B cell (primary cell): ENCODE results near the gene NDUFS6. TPM values are rescaled to one million over a fixed set of nuclear protein-coding genes. Genes with fewer than 3 reads are reported as not detected.

ENCODE experiments used
- ATAC-seq: fragments of 200-7000 bp; cut with Tn5 transposase; one replicate; pipeline ENCODE4 v1.10.0; 2021; ENCODE audit warnings: low read depth, mild to moderate bottlenecking, moderate number of reproducible peaks, moderate library complexity
- CTCF ChIA-PET: fragments of 350-600 bp; sonication (Branson Sonifier 250); formaldehyde crosslinking; loops from one replicate; lab custom pipeline; 2021; ENCODE audit warnings: antibody characterized with exemption, inconsistent platforms; lab: Charles Lee
- POLR2A ChIA-PET: fragments of 350-600 bp; sonication (Branson Sonifier 250); formaldehyde crosslinking; loops from one replicate; lab custom pipeline; 2021; ENCODE audit warnings: antibody characterized with exemption; lab: Charles Lee
- DNase-seq: peaks from one replicate; pipeline ENCODE4 v3.0.0; 2013
- H2AFZ ChIP-seq: 2 replicates; pipeline ENCODE4 v1.6.1; 2012; ENCODE audit warnings: mild to moderate bottlenecking, low read depth, low read length; ENCODE audit not compliant: insufficient read depth, poor library complexity, severe bottlenecking
- H3K27ac ChIP-seq, 2 donors: 1 replicate in 1 of 2; 2 replicates in 1 of 2; pipeline ENCODE4 v1.5.1; 2012 to 2013; ENCODE audit warnings: low read length in 2 of 2, mild to moderate bottlenecking in 2 of 2, moderate library complexity in 1 of 2
- H3K27me3 ChIP-seq, 4 experiments: fragments of 200-600 bp in 1 of 4; sonication (generic) in 1 of 4; replicated peaks in 1 of 4; 1 replicate in 2 of 4; 2 replicates in 2 of 4; pipeline versions ENCODE4 v1.6.1 to v1.7.0; 2013 to 2016; ENCODE audit warnings: low read length in 3 of 4, mild to moderate bottlenecking in 2 of 4, mixed read lengths in 1 of 4, moderate library complexity in 1 of 4; ENCODE audit not compliant: insufficient read depth in 4 of 4, control insufficient read depth in 3 of 4; ENCODE audit errors: control extremely low read depth in 1 of 4
- H3K36me3 ChIP-seq, 2 experiments: replicated peaks in 1 of 2; 1 replicate in 1 of 2; 2 replicates in 1 of 2; pipeline versions ENCODE4 v1.6.1 to v1.7.1; 2013; ENCODE audit warnings: low read length in 1 of 2; ENCODE audit not compliant: insufficient read depth in 2 of 2, control insufficient read depth in 1 of 2; ENCODE audit errors: control extremely low read depth in 1 of 2, extremely low read depth in 1 of 2
- H3K4me1 ChIP-seq, 2 donors: fragments of 200-600 bp in 1 of 2; sonication (generic) in 1 of 2; 1 replicate in 1 of 2; 2 replicates in 1 of 2; pipeline versions ENCODE4 v1.5.1 to v1.6.1; 2013 to 2017; ENCODE audit warnings: low read length in 2 of 2; ENCODE audit not compliant: control insufficient read depth in 2 of 2, insufficient read depth in 2 of 2
- H3K4me2 ChIP-seq: replicated peaks from 2 replicates; pipeline ENCODE3; 2012; ENCODE audit warnings: mild to moderate bottlenecking, low read depth, low read length; ENCODE audit not compliant: poor library complexity, severe bottlenecking
- H3K4me3 ChIP-seq, 5 experiments: fragments of 200-600 bp in 1 of 5; sonication (generic) in 1 of 5; 1 replicate in 3 of 5; 2 replicates in 2 of 5; pipeline versions ENCODE4 v1.5.1 to v1.7.0; 2011 to 2016; ENCODE audit warnings: low read length in 4 of 5, mild to moderate bottlenecking in 4 of 5, low read depth in 2 of 5, control low read depth in 1 of 5, moderate library complexity in 1 of 5; ENCODE audit not compliant: insufficient read depth in 1 of 5; ENCODE audit errors: control extremely low read depth in 1 of 5, extremely low read depth in 1 of 5
- H3K79me2 ChIP-seq: fragments of 200-600 bp; sonication (generic); one replicate; pipeline ENCODE4 v1.6.0; 2016; ENCODE audit warnings: low read length; ENCODE audit not compliant: control insufficient read depth, insufficient read depth
- H3K9ac ChIP-seq: fragments of 200-600 bp; sonication (generic); 2 replicates; pipeline ENCODE4 v1.6.1; 2017; ENCODE audit warnings: mild to moderate bottlenecking, low read length, moderate library complexity
- H3K9me3 ChIP-seq, 3 donors: one replicate each; pipeline versions ENCODE4 v1.6.1 to v1.7.1; 2013; ENCODE audit warnings: low read length in 2 of 3; ENCODE audit not compliant: control insufficient read depth in 2 of 3, insufficient read depth in 1 of 3; ENCODE audit errors: control extremely low read depth in 1 of 3
- H4K20me1 ChIP-seq: 2 replicates; pipeline ENCODE4 v1.6.0; 2012; ENCODE audit warnings: mild to moderate bottlenecking, low read length; ENCODE audit not compliant: insufficient read depth, control insufficient read depth, poor library complexity, severe bottlenecking
- H3K27ac Mint-ChIP-seq: one replicate; pipeline ENCODE4 v1.8.0; 2021; ENCODE audit warnings: mixed read lengths
- H3K27me3 Mint-ChIP-seq: one replicate; pipeline ENCODE4 v1.8.0; 2021; ENCODE audit warnings: mixed read lengths
- H3K4me1 Mint-ChIP-seq: one replicate; pipeline ENCODE4 v1.8.0; 2021; ENCODE audit warnings: mixed read lengths
- H3K4me3 Mint-ChIP-seq: one replicate; pipeline ENCODE4 v1.8.0; 2021; ENCODE audit warnings: mixed read lengths
- H3K9me3 Mint-ChIP-seq: one replicate; pipeline ENCODE4 v1.8.0; 2022; ENCODE audit warnings: mixed read lengths; ENCODE audit not compliant: insufficient read depth
- EZH2 ChIP-seq: IDR thresholded peaks from 2 replicates; pipeline ENCODE4 v1.6.1; 2012; ENCODE audit warnings: borderline replicate concordance, low read depth, mild to moderate bottlenecking, moderate library complexity, low read length; ENCODE audit not compliant: insufficient read depth, poor library complexity, severe bottlenecking
- WGBS: methylation state at CpG from one replicate; pipeline ENCODE4 v1.1.5; 2013; ENCODE audit warnings: missing lambda C conversion rate; ENCODE audit not compliant: insufficient coverage; 5-methylcytosine and 5-hydroxymethylcytosine counted together
- intact Hi-C: fragments of 100-400 bp; cut with micrococcal nuclease; formaldehyde crosslinking; loops from one replicate; pipeline ENCODE4 v1.10.0; 2022
- polyA plus RNA-seq: library from polyadenylated mRNA; depleted of rRNA; stranded (reverse); fragments of >200 nt; gene quantifications from 2 replicates; pipeline ENCODE4 v1.2.3, GENCODE V29; 2012
- total RNA-seq, 2 donors: library from RNA; stranded (reverse); fragments of 120-200 nt in 1 of 2; gene quantifications; 1 replicate in 1 of 2; 2 replicates in 1 of 2; pipeline versions ENCODE4 v1.2.3 to v1.2.4, GENCODE V29; 2013 to 2022
- TF ChIP-seq, protein P1 (sequence below): fragments of 200-600 bp; IDR thresholded peaks from one replicate; pipeline ENCODE4 v1.8.0; 2022; ENCODE audit warnings: antibody characterized with exemption, mild to moderate bottlenecking

Gene NDUFS6
- total and polyA plus RNA-seq, 2 donors (not counting 1 experiment from before 2014, with no cell fraction given): 16.9 to 18.0 TPM

GRCh38 chr5:1859099-1859498, 57.9 kb downstream of the NDUFS6 start:
- ATAC-seq: no peak
- Mint-ChIP-seq H3K9me3 (no peaks in the 10 kb centered on the region), H3K4me3 (no peak overlapping the region), H3K4me1 (no peaks in the 10 kb centered on the region), H3K27me3 (peaks cover 18% of the 10 kb centered on the region), H3K27ac (no peak overlapping the region)
- Histone ChIP-seq H3K4me2 (no peak overlapping the region), H3K4me3 (no peak overlapping the region), H2AFZ (no peak overlapping the region), H3K79me2 (no peaks in the 10 kb centered on the region), H3K9me3 (peaks cover 0 to 2% (median 0%) of the 10 kb centered on the region in 3 donors), H3K4me1 (no peaks in the 10 kb centered on the region), H3K36me3 (no peaks in the 10 kb centered on the region), H4K20me1 (no peaks in the 10 kb centered on the region), H3K27ac (no peak overlapping the region), H3K9ac (no peak overlapping the region), H3K27me3 (peaks cover 0 to 11% (median 0%) of the 10 kb centered on the region in 4 experiments)
- ChIA-PET CTCF (no interaction called here), POLR2A (no interaction called here)
- no peak for DNase-seq
- TF ChIP-seq, protein P1, sequence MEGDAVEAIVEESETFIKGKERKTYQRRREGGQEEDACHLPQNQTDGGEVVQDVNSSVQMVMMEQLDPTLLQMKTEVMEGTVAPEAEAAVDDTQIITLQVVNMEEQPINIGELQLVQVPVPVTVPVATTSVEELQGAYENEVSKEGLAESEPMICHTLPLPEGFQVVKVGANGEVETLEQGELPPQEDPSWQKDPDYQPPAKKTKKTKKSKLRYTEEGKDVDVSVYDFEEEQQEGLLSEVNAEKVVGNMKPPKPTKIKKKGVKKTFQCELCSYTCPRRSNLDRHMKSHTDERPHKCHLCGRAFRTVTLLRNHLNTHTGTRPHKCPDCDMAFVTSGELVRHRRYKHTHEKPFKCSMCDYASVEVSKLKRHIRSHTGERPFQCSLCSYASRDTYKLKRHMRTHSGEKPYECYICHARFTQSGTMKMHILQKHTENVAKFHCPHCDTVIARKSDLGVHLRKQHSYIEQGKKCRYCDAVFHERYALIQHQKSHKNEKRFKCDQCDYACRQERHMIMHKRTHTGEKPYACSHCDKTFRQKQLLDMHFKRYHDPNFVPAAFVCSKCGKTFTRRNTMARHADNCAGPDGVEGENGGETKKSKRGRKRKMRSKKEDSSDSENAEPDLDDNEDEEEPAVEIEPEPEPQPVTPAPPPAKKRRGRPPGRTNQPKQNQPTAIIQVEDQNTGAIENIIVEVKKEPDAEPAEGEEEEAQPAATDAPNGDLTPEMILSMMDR: no peak
- no peak for TF ChIP-seq EZH2
- 84% methylated on average over 9 of the region's 10 CpGs for WGBS
- intact Hi-C loops: no loop called here

- no peaks in the 10 kb centered on the region for H3K4me1 Mint-ChIP-seq
- Histone ChIP-seq H2AFZ (no peak overlapping the region), H4K20me1 (no peaks in the 10 kb centered on the region), H3K9ac (no peak overlapping the region), H3K27ac (no peak overlapping the region), H3K27me3 (peaks cover 0 to 10% (median 0%) of the 10 kb centered on the region in 4 experiments), H3K36me3 (no peaks in the 10 kb centered on the region), H3K4me1 (no peaks in the 10 kb centered on the region), H3K4me3 (no peak overlapping the region), H3K9me3 (peaks cover 0 to 2% (median 0%) of the 10 kb centered on the region in 3 donors), H3K79me2 (no peaks in the 10 kb centered on the region), H3K4me2 (no peak overlapping the region)
- ATAC-seq (no peak), DNase-seq (no peak)
- H3K27me3 Mint-ChIP-seq: peaks cover 20% of the 10 kb centered on the region
- intact Hi-C loops: no loop called here
- H3K27ac Mint-ChIP-seq: no peak overlapping the region
- 78% methylated on average over 22 of the region's 22 CpGs for WGBS
- ChIA-PET POLR2A (no interaction called here), CTCF (no interaction called here)
- no peaks in the 10 kb centered on the region for H3K9me3 Mint-ChIP-seq
- TF ChIP-seq, protein P1: no peak
- no peak for TF ChIP-seq EZH2
- no peak overlapping the region for H3K4me3 Mint-ChIP-seq
Measured at GRCh38 chr5:1860021-1860610, 58.9 kb downstream of the NDUFS6 start.
